K562 (cell line): Measurements from ENCODE around the gene NPDC1. TPM values are rescaled to one million over a fixed set of nuclear protein-coding genes. Genes with fewer than 3 reads are reported as not detected.

ENCODE experiments used
- ATAC-seq: fragments of 200-7000 bp; cut with Tn5 transposase; 3 replicates; pipeline ENCODE4 v1.9.1; 2020; ENCODE audit warnings: moderate library complexity
- BruUV-seq: library from RNA; stranded (reverse); fragments of 400-500 nt; replicated peaks from 2 replicates; lab custom pipeline; 2021; lab: Mats Ljungman, UMichigan
- CTCF ChIA-PET: fragments of 300-600 bp; formaldehyde crosslinking; extraction: SDS; loops from one replicate; lab custom pipeline; 2021; ENCODE audit warnings: low intra/inter-chr PET ratio; lab: Yijun Ruan, JAX
- POLR2A ChIA-PET: fragments of 300-600, 350-650 bp; sonication (Branson Sonifier 250); formaldehyde crosslinking; extraction: SDS; loops from one replicate; lab custom pipeline; 2021; ENCODE audit warnings: antibody characterized with exemption, inconsistent platforms; lab: Yijun Ruan, JAX
- DNase-seq, 4 experiments: peaks; one replicate each; pipeline versions ENCODE4 v3.0.0 to v3.0.0-alpha.2; 2011 to 2018; ENCODE audit warnings: low spot score in 3 of 4, mixed read lengths in 3 of 4; ENCODE audit errors: extremely low read depth in 1 of 4
- FAIRE-seq: peaks from 2 replicates; lab custom pipeline; 2011; peaks lifted over from hg19 to GRCh38; lab: Jason Lieb, UNC
- H2AFZ ChIP-seq: 2 replicates; pipeline ENCODE4 v1.6.0; 2011; ENCODE audit warnings: low read depth, low read length, control low read depth, inconsistent platforms
- H3K27ac ChIP-seq: fragments of 200-600 bp; 3 replicates; pipeline ENCODE4 v1.8.0; 2011; ENCODE audit warnings: low read depth, mild to moderate bottlenecking, control low read depth, inconsistent platforms, low read length, moderate library complexity, mixed read lengths; ENCODE audit errors: extremely low read depth
- H3K27me3 ChIP-seq, 2 experiments: fragments of 300-600 bp in 1 of 2; 2 replicates in 1 of 2; 3 replicates in 1 of 2; pipeline versions ENCODE4 v1.6.0 to v1.8.0; 2011; ENCODE audit warnings: inconsistent platforms in 2 of 2, low read length in 2 of 2, mild to moderate bottlenecking in 1 of 2, mixed read lengths in 1 of 2, moderate library complexity in 1 of 2; ENCODE audit not compliant: control insufficient read depth in 2 of 2, insufficient read depth in 2 of 2
- H3K36me3 ChIP-seq: fragments of 300-600 bp; 3 replicates; pipeline ENCODE4 v1.8.0; 2011; ENCODE audit warnings: mild to moderate bottlenecking, low read length, inconsistent platforms; ENCODE audit not compliant: control insufficient read depth, insufficient read depth
- H3K4me1 ChIP-seq, 2 experiments: fragments of 200-600 bp in 1 of 2; replicated peaks in 1 of 2; 2 replicates in 1 of 2; 3 replicates in 1 of 2; pipeline versions ENCODE4 v1.5.1 to v1.8.0; 2011; ENCODE audit warnings: inconsistent platforms in 2 of 2, low read length in 2 of 2, mild to moderate bottlenecking in 1 of 2, mixed read lengths in 1 of 2, moderate library complexity in 1 of 2; ENCODE audit not compliant: control insufficient read depth in 2 of 2, insufficient read depth in 2 of 2
- H3K4me2 ChIP-seq: 2 replicates; pipeline ENCODE4 v1.6.1; 2011; ENCODE audit warnings: low read length, control low read depth, inconsistent platforms, mixed read lengths; ENCODE audit not compliant: insufficient read depth
- H3K4me3 ChIP-seq: fragments of 200-600 bp; sonication (generic), shearing (Covaris generic); 2 replicates; pipeline ENCODE4 v1.5.1; 2016; ENCODE audit warnings: control low read depth, inconsistent platforms
- H3K79me2 ChIP-seq: fragments of 200-600 bp; 3 replicates; pipeline ENCODE4 v1.8.0; 2011; ENCODE audit warnings: low read length, inconsistent platforms; ENCODE audit not compliant: control insufficient read depth, insufficient read depth
- H3K9ac ChIP-seq, 2 experiments: 2 replicates each; pipeline versions ENCODE4 v1.6.0 to v1.6.1; 2011; ENCODE audit warnings: low read depth in 2 of 2, low read length in 2 of 2, control low read depth in 1 of 2, inconsistent platforms in 1 of 2, mild to moderate bottlenecking in 1 of 2, mixed read lengths in 1 of 2; ENCODE audit not compliant: insufficient read depth in 1 of 2
- H3K9me1 ChIP-seq: one replicate; pipeline ENCODE4 v1.6.0; 2011; ENCODE audit warnings: inconsistent platforms, mild to moderate bottlenecking, low read length, moderate library complexity; ENCODE audit not compliant: control insufficient read depth, insufficient read depth
- H3K9me3 ChIP-seq: replicated peaks from 2 replicates; pipeline ENCODE4 v1.5.1; 2011; ENCODE audit warnings: low read depth, low read length, inconsistent platforms; ENCODE audit not compliant: control insufficient read depth, insufficient read depth
- H4K20me1 ChIP-seq: replicated peaks from 2 replicates; pipeline ENCODE4 v1.6.1; 2011; ENCODE audit warnings: low read length, inconsistent platforms, mixed read lengths; ENCODE audit not compliant: control insufficient read depth, insufficient read depth
- ELF2 ChIP-seq: fragments of 250-450 bp; sonication (Bioruptor Pico); IDR thresholded peaks from 2 replicates; pipeline ENCODE4 v1.5.0; 2021; ENCODE audit warnings: mild to moderate bottlenecking
- ETV5 ChIP-seq: sonication (generic); formaldehyde crosslinking; IDR thresholded peaks from 2 replicates; pipeline ENCODE4 v1.4.0; 2020; ENCODE audit warnings: low read depth, mild to moderate bottlenecking, missing genetic modification reagents
- FOS ChIP-seq: IDR thresholded peaks from 3 replicates; pipeline ENCODE4 v1.6.1; 2011; ENCODE audit not compliant: insufficient read length; ENCODE audit errors: extremely low read depth
- GATAD2B ChIP-seq: fragments of 450-650 bp; IDR thresholded peaks from 2 replicates; pipeline ENCODE4 v1.6.1; 2017; ENCODE audit warnings: mild to moderate bottlenecking, borderline replicate concordance
- HDAC2 ChIP-seq: fragments of 450-650 bp; IDR thresholded peaks from 2 replicates; pipeline ENCODE4 v1.6.1; 2016; ENCODE audit warnings: mild to moderate bottlenecking
- NFRKB ChIP-seq: fragments of 450-650 bp; IDR thresholded peaks from 2 replicates; pipeline ENCODE4 v1.6.1; 2016; ENCODE audit warnings: low read depth
- PHF8 ChIP-seq: fragments of 200-600 bp; sonication (generic); IDR thresholded peaks from 2 replicates; pipeline ENCODE4 v1.6.1; 2012; ENCODE audit warnings: mixed run types, mild to moderate bottlenecking, inconsistent platforms, low read length, moderate library complexity, borderline replicate concordance
- PML ChIP-seq: IDR thresholded peaks from 2 replicates; pipeline ENCODE4 v1.6.1; 2012; ENCODE audit warnings: low read length, inconsistent platforms
- RCOR1 ChIP-seq, 2 experiments: IDR thresholded peaks; 2 replicates each; pipeline ENCODE4 v1.6.1; 2012; ENCODE audit warnings: low read depth in 2 of 2, low read length in 2 of 2, borderline replicate concordance in 1 of 2, improper control_type of control experiment in 1 of 2
- SMARCA4 ChIP-seq: fragments of 450-650 bp; IDR thresholded peaks from 2 replicates; pipeline ENCODE4 v1.6.1; 2016
- TBL1XR1 ChIP-seq, 2 experiments: IDR thresholded peaks; 2 replicates each; pipeline ENCODE4 v1.6.1; 2012; ENCODE audit warnings: improper control_type of control experiment in 2 of 2, low read length in 2 of 2, mild to moderate bottlenecking in 1 of 2
- ZNF140 ChIP-seq: fragments of 250-450 bp; sonication (Bioruptor Pico); IDR thresholded peaks from 2 replicates; pipeline ENCODE4 v1.8.0; 2021; ENCODE audit warnings: moderate library complexity, mild to moderate bottlenecking, inconsistent platforms
- WGBS: fragments of 100-300 bp; shearing (Covaris generic); methylation state at CpG from one replicate; pipeline ENCODE4 v1.1.6; 2016; ENCODE audit warnings: low coverage, mixed read lengths; ENCODE audit not compliant: insufficient coverage; ENCODE audit errors: missing lambda C conversion rate; 5-methylcytosine and 5-hydroxymethylcytosine counted together
- in situ Hi-C: fragments of 300-500 bp; cut with MboI; formaldehyde crosslinking; loops from 4 replicates; pipeline ENCODE4 v1.15.0; 2018; ENCODE audit warnings: inconsistent platforms, mixed read lengths
- intact Hi-C: fragments of 100-400 bp; cut with micrococcal nuclease; formaldehyde crosslinking; loops from 2 replicates; pipeline ENCODE4 v1.14.2; 2022
- polyA plus RNA-seq, 8 experiments: library from polyadenylated mRNA; depleted of rRNA in 4 of 8; stranded (reverse) in 5 of 8; unstranded in 3 of 8; fragments of >200 nt; fragmentation: Nextera tagmentation in 2 of 8; fragmentation: Illumina TruSeq in 1 of 8; extraction: Ambion mirVana in 2 of 8; extraction: Trizol in 1 of 8; gene quantifications; 2 replicates each; pipeline versions ENCODE4 v1.2.1 to v1.2.3, GENCODE V29; 2011 to 2014; ENCODE audit warnings: inconsistent platforms in 1 of 8, missing spikeins in 1 of 8
- total RNA-seq, 7 experiments: library from RNA; depleted of rRNA in 6 of 7; stranded (reverse); fragments of >200 nt in 6 of 7; fragmentation: Illumina TruSeq in 2 of 7; extraction: Trizol in 2 of 7; gene quantifications; 2 replicates each; pipeline versions ENCODE4 v1.2.1 to v1.2.3, GENCODE V29; 2011 to 2021; ENCODE audit warnings: low replicate concordance in 1 of 7
- TF ChIP-seq, protein P1 (sequence below): fragments of 450-650 bp; formaldehyde crosslinking; conservative IDR thresholded peaks from 2 replicates; pipeline ENCODE4 v1.4.0; 2022; ENCODE audit warnings: mild to moderate bottlenecking, missing genetic modification characterization
- TF ChIP-seq, protein P2 (sequence below): fragments of 450-650 bp; IDR thresholded peaks from 2 replicates; pipeline ENCODE4 v1.6.1; 2016; ENCODE audit warnings: antibody characterized with exemption
- TF ChIP-seq, protein P3 (sequence below): fragments of 450-650 bp; IDR thresholded peaks from 2 replicates; pipeline ENCODE4 v1.6.1; 2016

NPDC1 gene
- total and polyA plus RNA-seq, 9 of the 15 experiments (the other 6 are each of a cell fraction or from before 2014, with no cell fraction given) = 0.06 to 2.1 (median 0.53) TPM; not detected in 3

DNA sequence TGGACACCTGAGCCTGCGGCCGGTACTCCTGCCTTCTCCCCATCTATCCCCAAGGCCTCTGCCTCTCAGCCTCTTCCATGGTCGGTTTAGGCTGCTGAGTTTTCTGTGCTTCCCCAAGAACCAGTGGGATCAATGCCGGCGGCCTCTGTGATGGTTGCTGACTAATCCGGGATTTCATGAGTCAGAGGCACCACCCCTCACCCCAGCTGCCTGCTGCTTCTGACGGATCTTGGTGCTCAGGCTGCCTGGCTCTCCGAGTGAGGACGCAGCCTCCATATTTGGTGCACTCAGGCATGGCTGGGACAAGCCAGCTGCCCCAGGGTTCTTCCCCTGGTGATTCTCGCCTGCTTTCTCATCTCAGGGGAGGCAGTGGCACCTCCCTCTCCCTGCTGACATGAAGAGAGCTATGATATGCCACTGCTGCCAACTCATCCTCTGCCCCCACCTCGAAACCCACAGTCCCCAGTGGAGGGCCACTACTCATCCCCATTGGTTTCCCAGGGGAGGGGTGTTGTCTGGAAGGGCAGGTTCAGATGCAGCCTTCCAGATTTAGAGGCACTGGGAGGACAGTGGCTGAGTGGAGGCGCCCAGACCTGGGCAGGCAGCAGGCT lies 37.5 kb upstream of the NPDC1 start:
- Histone ChIP-seq H3K79me2 (peaks cover 24% of the 10 kb centered on the region; the same call in 2 of the 3 replicates), H3K4me3 (no peak overlapping the region), H3K27ac (peak overlapping the region; percentile 63; the same call in 2 of the 3 replicates), H4K20me1 (no peaks in the 10 kb centered on the region), H3K27me3 (no peaks in the 10 kb centered on the region), H3K4me2 (peak overlapping the region; percentile 58), H3K9ac (peak overlapping the region; percentile 26 to 88; a peak in 3 of 4 replicates), H2AFZ (peak overlapping the region; percentile 80), H3K9me3 (no peaks in the 10 kb centered on the region), H3K9me1 (no peaks in the 10 kb centered on the region), H3K4me1 (peaks cover 32 to 82% of the 10 kb centered on the region in 2 experiments; a peak in 4 of 5 replicates), H3K36me3 (peaks cover 13% of the 10 kb centered on the region)
- no TSS peak for BruUV-seq
- intact Hi-C loops (no loop called here), in situ Hi-C loops (no loop called here)
- 33% methylated on average over 11 of the region's 12 CpGs for WGBS
- FAIRE-seq (peak; percentile 95), ATAC-seq (no peak), DNase-seq (peak; percentile 52 to 80 (median 58))
- POLR2A ChIA-PET = interaction anchor here (0.6 to 2.6 kb wide), 6 partner anchors 8 to 157 kb away, joined by 3 to 14 read pairs (median 3); partner anchors contain the start of genes SAPCD2 and TUBB4B
- CTCF ChIA-PET = no interaction called here
- TF ChIP-seq ZNF140 (CRISPR knock-in tag) (no peak), FOS (peak; percentile 26), PHF8 (peak; percentile 23; the same call in 1 of the 2 replicates), SMARCA4 (peak; percentile 64), NFRKB (no peak), TBL1XR1 (IDR thresholded peaks at IDR 0.05; ENCODE audit: low read length in 2 of 2) (no peak), RCOR1 (IDR thresholded peaks at IDR 0.05; ENCODE audit: borderline replicate concordance in 1 of 2, low read depth in 2 of 2, low read length in 2 of 2) (peak in 1 of 2 experiments; percentile 49; a peak in 2 of 4 replicates), ELF2 (CRISPR knock-in tag) (no peak), PML (no peak), GATAD2B (no peak), HDAC2 (0 out of 2 replicates have a peak, but pooled peaks have one; percentile 24), ETV5 (CRISPR knock-in tag) (no peak)
- TF ChIP-seq, protein P1, sequence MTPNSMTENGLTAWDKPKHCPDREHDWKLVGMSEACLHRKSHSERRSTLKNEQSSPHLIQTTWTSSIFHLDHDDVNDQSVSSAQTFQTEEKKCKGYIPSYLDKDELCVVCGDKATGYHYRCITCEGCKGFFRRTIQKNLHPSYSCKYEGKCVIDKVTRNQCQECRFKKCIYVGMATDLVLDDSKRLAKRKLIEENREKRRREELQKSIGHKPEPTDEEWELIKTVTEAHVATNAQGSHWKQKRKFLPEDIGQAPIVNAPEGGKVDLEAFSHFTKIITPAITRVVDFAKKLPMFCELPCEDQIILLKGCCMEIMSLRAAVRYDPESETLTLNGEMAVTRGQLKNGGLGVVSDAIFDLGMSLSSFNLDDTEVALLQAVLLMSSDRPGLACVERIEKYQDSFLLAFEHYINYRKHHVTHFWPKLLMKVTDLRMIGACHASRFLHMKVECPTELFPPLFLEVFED (CRISPR knock-in tag) = no peak
- TF ChIP-seq, protein P2, sequence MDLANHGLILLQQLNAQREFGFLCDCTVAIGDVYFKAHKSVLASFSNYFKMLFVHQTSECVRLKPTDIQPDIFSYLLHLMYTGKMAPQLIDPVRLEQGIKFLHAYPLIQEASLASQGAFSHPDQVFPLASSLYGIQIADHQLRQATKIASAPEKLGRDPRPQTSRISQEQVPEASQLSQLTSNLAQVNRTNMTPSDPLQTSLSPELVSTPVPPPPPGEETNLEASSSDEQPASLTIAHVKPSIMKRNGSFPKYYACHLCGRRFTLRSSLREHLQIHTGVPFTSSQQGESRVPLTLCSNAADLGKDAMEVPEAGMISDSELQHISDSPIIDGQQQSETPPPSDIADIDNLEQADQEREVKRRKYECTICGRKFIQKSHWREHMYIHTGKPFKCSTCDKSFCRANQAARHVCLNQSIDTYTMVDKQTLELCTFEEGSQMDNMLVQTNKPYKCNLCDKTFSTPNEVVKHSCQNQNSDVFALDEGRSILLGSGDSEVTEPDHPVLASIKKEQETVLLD = 0 out of 2 replicates have a peak, but pooled peaks have one; percentile 34
- TF ChIP-seq, protein P3, sequence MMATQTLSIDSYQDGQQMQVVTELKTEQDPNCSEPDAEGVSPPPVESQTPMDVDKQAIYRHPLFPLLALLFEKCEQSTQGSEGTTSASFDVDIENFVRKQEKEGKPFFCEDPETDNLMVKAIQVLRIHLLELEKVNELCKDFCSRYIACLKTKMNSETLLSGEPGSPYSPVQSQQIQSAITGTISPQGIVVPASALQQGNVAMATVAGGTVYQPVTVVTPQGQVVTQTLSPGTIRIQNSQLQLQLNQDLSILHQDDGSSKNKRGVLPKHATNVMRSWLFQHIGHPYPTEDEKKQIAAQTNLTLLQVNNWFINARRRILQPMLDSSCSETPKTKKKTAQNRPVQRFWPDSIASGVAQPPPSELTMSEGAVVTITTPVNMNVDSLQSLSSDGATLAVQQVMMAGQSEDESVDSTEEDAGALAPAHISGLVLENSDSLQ = no peak
